NCI-H345 treated with DMSO at 0.1 percent for 48 hours (cell line): ENCODE results near the gene SH3GL1.
A peak's percentile ranks its signal among the peaks of the same experiment; 100 is the strongest.

Experiments
- DNase-seq: peaks from one replicate; lab custom pipeline; 2025; ENCODE audit not compliant: unreplicated experiment; lab: John Stamatoyannopoulos, UW

SH3GL1 gene

DNA sequence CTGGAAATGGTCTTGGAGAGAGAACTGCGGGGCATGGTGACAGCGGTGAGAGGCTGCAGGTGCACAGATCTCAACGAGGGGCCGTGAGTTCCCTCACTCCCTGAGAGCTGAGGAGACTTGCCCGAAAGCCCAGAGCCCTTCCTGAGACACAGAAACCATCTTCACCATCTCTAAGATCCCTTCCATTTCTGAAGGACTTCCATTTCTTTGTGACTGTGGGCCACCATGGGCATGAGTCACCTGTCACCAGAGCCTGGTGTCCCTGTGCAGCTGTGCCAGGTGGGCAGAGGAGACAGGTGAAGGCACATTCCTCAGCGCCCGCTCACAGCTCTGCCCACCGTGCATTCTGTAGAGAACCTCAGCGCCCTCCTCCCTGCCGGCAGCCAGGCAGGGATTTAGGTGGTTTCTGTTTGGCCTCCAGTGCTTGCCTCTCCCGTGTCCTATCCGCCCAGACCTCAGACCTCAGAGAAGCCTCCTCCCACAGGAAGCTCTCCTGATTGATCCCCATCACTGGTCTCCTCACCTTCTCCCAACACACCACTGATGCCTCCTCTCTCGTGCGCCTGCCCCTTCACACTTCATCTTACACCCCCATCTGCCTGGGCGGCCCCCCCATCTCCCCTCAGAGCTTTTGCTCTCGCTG lies 24.2 kb downstream of the SH3GL1 start:
- no peak for DNase-seq

DNA sequence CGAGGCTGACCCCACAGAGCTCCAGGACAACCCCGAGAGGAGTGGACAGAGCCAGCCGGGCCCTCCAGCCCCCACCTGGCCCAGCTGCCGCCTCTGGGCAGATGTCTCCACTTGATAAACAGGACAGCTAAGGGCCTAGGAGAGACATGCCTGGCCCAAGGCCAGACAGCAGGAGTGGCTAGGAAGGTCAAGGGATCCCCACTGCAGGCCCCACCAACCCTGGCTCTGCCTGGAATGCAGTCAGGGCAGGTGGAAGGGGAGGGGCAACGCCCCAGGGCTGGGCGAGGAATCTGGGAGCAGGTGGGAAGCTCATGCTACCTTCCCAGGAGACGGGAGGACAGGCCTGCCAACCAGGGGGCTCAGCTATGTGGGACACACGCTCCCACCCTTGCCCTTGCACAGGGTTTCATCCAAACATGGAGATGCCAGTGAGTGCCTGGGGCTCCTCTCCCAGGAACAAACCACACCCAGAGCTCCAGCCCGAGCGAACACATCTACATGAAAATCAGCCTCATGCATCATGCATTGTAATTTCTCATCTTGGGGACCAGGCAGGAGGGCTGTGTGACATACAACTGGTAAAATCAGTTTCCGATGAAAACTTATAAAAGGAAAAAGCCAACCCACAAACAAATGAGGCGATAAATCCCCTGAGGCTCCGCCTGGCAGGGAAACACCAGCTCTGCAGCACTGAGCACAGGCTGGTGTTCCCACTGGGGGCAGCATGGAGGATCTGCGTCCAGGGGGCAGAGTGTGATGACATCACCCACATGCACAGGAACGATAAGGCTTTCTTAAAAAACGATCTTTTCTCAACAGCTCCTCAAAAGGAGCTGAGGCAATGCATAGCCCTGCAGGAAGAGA lies 25.0 kb downstream of the SH3GL1 start:
- DNase-seq = peak; percentile 20

DNA sequence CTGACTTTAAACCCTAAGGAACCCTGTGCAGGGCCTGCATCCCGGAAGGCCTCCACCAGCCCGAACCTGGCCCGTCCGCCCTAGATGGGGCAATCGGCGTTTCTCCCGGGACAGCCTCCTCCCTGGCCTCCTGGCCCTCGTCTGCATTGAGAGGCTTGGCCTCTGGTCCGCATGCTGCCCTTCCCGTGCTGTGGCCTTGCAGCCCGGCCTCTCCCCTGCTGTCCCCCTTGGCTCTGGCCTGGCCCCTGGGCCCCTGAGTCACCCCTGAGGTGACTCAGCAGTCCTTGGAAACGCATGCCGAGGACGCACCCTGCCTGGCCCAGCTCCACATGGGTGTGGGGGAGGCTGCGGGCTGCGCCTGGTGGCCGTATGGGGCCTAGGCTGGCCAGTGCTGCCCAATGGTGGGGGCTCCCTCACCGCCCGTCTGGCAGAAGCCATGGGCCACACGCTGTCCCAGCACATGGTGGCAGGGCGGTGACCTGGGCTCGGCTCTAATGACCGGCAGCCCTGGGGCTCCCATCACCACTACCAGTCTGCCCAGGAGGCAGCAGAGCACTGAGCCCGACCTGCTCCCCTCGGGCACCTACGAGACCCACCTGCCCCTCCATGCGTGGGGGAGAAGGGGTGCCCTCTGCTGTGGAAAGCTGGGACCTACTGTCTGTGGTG lies 25.7 kb downstream of the SH3GL1 start:
- no peak for DNase-seq

DNA sequence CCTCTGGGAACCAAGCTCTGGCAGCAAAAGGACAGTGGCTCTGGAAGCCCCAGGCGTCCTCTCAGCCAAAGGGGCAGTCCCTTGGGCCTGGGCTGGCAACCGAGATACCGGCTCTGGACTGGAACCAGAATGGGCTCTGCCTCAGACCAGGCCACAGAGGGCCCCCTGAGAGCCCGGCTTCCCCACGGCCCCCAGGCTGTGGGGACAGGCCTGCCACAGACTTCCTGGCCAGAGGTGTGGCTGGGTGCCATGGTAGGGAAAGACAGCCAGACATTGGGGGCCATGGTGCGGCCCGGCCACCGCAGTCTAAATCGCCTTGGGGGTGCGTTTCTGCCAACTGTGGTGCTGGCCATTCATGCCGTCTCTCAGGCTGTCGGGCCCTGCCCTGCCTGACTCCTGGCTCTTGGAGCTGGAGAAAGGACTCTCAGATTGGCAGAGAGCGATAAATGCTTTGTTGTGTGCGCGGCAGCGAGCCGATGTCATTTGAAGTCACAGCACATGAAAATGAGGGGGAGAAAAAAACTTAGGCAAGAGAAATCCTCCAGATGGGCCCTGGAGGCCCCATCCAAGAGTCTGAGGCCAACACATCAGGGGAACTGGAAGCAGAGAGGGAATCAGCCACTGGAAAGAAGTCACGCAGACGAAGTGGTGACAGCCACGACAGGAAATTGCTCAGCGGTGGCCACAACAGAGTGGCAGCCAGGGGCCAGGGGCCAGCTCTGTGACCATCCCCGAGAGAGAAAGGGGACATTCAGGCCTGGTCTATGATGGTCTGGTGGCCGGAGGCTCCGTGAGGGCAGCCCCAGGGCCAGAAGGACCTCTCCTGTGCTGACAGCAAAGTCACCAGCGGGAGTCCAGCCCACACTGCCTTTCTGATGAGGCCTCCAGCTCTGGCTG lies 26.5 kb downstream of the SH3GL1 start:
- no peak for DNase-seq

DNA sequence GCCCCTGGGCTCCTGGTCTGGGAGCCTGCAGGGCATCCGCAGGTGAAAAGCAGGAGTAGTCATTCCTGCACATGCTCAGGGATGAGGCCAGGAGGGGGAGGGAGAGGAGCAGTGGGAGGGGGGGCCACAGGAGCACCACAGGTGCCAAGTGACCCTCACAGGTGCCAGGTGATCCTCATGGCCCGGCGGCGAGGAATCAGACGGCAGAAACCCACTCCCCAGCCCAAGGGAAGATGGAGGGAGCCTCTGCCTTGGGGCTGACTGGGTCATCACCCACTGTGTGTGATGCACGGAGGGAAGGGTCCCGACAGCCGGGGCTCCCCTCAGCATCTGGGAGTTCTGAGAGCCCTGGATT lies 27.4 kb downstream of the SH3GL1 start:
- no peak for DNase-seq

DNA sequence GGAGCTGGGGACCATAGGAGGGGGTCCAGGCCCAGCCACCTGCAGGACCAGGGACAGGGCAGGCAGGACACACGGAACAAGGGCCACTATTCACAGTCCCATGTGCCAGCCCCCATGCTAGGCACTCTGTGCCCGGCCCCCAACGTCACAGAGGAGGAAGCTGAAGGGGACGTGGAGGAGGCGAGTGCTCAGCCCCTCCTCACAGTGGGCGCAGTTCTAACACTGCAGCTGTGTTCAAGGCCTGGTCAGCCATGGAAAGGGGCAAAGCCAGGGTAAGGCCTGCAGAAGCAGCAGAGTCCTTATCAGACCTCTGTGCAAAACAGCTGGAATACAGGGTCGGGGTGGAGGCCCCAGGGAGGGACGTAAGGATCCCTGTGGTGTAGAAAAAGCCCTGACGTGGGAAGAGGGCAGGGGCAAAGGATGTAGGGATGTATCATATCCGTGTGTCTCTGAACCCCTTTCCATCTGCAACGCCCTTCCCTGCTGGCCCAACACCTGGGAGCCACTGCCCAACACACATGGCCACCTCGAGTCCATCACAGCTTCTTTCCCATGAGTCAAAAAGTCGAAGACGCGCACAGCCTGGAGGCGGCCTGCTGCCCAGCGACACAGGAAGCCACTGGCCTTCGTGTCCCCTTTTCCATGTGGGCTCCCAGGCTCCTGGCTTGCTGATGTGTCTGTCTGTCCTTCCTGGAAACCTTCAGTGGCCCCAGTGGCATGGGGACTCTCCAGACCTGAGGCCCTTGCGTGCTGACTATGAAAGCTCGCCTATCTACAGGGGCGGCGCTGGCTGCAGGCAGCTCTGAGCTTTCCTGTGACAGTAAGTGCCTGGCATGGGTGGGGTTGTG lies 28.0 kb downstream of the SH3GL1 start:
- no peak for DNase-seq

DNA sequence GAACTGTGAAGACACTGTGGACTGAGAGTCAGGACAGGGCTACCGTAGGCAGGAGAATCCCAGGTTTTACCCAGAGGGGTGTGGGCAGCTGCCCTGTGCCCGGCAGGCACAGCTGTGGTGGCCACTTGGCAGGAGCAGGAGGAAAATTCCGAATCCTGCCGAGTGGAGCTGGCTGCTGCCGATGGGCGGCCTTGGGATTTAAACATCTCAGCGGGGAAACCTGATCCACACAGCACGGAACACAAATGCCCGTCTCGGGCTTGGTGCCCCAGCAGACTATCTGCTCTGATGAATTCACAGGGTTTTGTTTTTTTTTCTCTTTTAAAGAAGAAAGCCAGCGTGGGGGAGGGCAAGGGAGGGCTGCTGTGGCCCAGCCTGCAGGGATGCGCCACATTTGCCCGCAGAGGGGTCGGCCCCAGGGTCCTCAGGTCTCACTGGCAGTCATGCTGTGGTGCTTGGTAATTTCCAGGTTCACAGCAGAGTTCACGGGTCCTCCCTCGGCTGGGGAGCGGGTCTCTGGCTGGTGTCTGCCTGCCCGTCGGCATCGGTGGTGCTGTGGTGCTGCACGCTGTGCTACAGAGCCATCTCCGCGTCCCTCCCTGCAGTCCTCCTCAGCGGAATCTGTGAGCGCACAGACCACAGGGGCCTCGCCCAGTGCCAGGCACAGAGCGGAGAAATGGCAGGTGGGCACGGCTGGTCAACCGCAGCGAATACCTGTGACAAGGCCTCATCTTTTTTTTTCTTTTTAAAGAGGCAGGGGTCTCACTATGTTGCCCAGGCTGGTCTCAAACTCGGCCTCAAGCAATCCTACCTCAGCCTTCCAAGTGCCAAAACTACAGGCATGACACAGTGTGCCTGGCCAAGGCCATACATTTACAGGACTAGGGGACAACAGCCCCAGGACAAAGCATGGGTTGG lies 28.8 kb downstream of the SH3GL1 start:
- DNase-seq = no peak

DNA sequence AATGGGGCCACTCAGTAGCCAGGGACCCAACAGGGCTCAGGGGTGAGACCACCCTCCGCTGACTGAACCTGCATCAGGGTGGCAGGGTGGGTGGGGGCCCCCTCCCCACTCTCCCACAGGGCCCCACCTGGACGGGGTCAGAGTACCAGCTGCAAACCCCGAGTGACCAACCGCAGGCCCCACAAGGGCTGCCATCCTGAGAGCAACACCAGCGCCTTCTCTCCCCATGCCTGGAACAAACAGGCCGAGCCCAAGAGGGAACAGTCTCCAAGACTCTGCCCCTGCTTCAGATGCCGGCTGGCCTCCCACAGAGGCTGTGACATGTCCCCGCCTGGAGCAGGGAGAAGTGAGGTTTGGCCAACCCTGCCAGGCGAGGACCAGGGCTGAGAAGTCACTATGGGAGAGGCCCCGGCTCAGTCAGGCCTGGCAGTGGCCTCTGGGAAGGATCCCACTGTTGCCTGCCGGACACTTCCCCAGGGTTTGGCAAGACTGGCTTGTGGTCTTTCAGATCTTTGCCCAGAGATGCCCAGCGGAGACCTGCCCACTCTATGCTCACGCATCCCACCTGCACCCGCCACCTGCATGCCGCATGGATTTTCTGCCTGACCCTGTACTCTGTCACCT lies 29.8 kb downstream of the SH3GL1 start:
- no peak for DNase-seq

DNA sequence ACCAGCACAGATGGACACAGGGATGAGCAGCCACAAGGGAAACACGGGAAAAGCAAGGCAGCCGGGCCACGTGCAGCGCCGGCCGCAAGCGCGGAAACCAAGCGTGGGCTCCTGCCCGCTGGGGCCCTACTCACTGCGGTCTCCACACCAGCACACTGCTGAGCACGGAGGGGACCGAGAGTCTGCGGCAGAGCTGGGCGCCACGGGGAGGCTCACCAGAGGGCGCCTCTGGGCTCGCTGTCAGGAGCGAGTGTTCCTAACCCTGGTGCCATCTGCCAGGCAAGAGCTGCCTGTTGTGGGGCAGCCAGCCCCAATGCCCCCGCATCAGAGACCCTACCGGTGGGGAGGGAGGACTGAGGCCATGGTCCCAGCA lies 30.5 kb downstream of the SH3GL1 start:
- no peak for DNase-seq

DNA sequence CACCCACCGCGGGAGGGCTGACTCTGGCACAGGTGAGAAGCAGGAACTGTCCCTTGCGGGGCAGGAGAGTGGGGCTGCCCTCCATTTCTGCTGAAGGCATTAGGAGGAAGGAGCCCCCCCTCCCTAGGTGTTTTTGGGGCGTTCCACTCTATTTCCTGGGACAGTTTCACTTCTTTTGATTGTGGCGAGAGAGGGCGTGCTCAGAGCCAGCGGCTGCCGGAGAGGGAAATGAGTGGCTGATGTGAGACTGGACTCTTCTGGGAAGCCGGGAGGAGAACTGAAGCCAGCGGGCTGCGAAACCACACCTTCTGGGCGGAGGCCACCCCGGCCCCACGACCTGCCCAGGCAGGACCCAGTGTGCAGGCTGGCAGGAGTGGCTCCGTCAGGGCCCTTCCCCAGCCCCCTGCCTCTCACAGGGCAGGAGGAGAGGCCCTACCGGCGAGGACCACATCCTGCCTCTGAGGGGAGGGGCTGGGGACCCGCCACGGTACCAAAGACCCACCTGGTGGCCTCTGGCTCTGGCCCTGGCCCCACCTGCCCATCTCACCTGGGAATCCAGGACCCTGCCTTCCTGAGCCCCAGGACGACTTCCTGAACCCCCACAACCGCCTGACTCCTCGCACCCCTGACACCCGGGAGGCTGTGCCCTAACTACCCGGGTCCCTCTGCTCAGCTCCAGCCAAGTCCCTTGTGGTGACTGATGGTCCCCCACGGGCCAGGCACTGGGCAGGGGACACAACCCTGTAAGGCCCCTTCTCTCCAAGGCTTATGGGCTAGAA lies 31.0 kb downstream of the SH3GL1 start:
- no peak for DNase-seq

DNA sequence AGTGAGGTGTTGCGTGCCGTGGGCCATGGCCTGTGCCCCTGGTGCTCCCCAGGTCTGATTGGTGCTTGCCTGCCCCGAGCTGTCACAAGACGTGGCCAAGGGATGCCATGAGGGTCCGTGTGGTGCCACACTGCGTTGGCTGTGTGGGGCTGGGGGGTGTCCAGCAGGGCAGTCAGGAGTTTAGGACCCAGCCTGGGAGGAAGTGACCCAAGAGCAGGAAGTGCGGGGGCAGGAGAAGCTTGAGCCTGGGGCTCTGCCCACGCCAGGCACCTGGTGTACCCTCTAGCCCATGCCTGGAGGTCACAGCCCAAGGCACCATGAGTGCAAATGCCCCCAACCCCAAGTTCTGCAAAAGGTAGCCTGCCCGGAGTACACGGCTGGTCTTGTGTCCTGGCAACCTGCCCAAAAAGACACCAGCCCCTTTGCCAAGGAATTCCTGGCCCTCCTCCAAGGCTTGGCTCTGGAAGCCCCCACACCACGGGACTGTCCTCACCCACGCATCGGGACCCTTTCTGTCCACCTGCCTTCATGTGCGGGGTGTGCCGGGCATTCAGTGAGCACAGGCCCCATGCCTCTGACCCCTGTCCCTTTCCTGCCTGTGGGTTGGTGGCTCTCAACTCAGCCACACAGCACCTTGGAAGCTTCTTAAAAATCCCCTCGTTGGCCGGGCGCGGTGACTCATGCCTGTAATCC lies 32.1 kb downstream of the SH3GL1 start:
- DNase-seq = no peak

DNA sequence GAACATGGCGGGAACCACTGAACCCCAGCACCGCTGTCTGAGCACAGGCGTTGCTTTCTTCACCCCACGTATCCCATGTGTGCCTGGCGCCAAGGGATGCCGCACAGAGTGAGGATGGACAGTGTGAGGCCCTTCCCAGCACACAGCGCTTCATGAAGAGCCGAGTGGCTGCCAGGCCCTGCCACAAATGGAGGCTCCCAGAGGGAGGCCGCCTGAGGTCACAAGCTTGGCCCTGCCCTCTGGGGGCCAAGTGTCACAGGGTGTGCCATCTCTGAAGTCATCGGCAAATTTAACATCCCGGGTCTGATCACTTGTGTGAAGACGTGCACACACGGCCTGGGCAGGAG lies 32.6 kb downstream of the SH3GL1 start:
- DNase-seq = no peak

DNA sequence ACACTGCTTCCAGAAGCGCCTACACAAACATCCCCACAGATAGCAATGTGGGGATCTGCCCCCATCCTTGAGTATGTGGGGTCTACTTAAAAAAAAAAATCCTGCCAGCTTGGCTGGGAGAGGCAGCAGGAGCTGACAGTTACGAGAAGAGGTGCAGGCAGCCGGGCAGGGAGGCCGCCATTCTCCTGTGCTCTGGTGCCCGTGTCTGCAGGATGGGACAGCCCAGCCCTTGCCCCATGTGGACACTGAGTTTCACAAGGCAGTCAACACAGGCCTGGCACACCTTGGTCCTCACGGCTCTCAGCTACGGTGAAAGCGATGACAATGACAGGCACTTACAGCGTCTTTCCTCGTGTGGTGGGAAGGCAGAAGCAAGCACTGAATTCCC lies 33.0 kb downstream of the SH3GL1 start:
- DNase-seq = no peak

DNA sequence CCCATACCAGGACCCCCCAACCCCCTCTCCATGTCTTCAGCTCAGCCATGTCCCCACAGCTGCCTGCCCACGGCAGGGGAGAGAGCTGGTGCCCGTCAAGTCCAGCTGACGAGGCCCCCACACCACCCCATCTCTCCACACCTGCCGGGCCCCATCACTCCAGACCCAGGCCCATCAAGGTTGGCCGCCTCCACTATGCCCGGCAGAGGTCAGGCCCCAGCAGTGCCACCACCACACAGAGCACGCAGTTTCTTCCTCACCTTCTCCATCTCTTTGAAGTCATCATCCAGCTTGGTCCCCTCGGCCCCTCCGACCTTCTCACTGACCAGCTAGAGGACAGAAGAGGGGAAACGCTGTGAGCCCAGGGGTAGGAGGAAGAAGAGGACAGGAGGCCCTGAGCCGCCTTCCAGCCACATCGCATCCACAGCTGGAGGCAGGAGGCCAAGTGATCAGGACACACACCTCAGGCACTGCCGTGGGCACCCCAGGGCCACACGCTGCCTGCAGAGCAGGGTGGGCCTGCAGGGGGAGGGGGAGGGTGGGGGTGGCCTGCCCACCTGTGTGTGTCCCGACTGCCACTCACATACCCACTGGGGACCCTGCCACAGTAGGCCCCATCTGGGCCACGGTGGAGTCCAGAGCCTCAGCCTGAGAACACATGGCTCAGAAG lies 33.5 kb downstream of the SH3GL1 start:
- no peak for DNase-seq

DNA sequence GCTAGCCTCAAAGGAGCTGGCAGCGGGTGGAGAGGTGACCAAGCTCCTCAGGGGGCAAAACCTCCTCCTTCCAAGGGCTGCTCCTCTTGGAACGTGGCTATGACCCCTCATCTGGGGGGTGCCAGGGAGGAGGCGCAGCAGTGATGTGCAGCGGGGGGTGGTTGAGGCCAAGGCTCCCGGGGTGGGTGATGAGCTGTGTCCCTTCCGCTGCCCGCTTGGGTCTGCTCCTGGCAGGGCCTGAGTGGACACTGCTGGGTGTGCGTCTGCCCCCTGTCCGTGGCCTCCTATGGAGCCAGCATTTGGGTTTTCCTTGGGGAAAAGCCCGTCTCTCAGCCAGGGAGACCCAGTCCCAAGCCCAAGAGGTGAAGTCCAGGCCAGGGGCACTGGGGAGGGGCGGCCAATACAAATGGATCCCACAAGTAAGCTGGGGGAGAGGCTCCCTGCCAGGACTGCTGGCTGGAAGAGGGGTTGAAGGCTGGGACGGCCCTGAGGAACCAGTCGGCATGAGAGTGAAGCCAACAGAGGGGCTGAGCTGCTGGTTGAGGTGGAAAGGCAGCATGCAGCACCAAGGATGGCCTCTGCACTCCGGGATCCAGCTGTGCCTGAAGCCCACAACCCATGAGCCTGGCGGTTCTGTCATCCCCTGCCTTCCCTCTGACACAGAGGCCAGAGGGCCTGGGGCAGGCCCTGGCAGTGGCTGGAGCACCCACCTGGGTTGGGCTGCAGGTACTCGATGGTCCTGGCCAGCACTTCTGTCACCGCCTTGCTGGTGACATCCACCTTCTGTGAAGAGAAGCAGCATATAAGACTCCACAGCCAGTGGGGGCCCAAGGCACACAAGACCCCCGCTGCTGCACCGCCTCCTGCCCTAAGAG lies 34.3 kb downstream of the SH3GL1 start:
- DNase-seq = no peak

DNA sequence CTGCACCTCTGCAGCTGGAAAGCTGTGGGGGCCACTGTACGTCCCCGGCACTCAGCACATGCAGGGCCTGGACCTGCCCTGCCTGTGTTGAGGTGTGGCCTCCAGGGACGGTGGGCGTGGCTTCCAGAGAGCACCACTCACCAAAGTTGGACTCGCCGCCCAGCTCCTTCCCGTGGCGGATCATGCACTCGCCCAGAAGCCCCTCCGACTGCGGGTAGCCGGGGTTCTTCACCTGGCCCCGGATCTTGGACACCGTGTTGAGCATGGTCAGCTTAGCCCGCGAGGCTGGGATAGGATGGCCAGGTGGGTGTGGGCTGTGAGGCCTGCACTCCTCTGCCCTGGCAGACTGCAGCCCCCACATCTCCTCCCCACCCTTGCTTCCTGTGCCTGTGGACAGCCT lies 35.0 kb downstream of the SH3GL1 start:
- no peak for DNase-seq
